NCI-H510A (cell line): Measurements from ENCODE around the gene ADM2.

Experiments used
- DNase-seq: peaks from one replicate; lab custom pipeline; 2025; lab: John Stamatoyannopoulos, UW

The ADM2 gene

DNA sequence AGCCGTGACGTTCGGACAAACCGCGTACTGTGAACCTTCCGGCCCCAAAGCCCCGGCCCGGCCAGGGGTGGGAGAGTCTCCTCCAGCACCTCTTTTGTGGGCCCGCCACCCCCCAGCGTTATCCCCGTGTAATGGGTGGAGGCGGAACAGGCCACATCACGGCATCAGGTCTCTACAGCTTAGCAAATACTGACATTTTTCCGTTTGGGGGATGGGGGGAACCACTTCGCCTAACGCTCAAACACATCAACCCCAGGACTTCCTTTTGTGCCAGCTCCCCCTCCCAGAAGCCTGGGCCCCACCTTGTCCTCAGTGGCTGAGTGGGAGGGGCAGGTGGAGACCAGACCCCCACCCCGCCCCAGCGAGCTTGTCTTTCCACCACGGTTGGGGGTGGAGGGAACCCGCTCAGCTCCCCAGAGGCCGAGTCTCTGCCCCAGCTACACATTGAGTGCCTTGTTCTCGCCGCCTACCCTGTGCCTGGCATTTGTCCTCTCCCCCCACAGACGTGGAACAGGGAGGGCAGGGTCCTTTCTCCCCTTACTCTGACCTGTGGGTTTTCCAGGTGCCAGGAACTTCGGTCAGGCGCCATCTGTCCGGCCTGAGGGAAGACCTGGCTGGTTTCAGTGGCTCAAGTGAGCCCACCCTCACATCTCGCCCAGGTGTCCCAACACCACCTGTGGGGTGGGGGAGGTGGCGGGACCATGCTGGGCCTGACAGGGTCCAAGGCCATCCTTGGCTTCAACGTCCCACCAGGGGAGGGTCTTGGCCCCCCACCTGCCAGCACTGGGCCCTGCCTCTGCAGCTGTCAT lies 36.1 kb upstream of the ADM2 start:
- no peak for DNase-seq

- DNase-seq: no peak
Measured at GRCh38 chr22:50445880-50446707, 35.2 kb upstream of the ADM2 start.

DNA sequence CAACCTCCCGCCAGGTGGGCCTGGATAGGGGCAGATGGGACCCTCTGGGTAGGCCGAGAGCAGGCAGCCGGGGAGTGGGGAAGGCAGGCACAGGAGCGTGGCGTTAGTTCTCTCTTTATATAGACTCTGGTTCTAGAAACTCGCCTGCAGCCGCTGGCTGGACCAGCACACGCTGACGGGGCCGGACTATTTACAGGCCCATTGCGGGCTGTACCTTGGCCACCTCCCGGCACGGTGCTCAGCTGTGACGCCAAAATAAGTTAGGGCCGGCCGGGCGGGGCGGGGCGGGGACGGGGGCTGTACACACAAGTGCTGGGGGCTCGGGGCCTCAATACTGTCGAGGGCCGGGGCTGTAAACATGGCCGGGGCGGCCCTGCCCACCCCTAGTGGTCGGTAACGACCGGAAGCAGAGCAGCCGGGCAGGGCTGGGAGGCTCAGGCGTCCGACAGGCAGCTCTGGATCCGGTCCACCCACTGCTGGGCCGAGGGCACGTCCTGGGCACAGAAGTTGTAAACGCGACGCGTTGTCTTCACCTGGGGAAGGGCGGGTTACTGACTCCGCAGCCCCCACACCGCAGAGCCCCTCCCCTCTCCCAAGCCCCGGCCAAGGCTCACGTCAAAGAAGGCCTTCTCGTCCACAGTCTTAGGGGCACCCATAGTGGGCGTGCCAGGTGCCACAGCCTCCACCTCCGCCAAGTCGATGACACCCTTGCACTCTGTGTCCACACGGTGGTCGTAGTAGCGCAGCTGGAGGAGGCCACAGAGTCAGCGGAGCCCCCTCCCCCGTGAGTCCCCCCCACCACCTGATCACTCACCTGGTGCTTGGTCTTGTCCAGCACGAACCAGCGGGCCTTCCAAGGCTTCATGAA lies 34.4 kb upstream of the ADM2 start:
- DNase-seq: no peak

DNA sequence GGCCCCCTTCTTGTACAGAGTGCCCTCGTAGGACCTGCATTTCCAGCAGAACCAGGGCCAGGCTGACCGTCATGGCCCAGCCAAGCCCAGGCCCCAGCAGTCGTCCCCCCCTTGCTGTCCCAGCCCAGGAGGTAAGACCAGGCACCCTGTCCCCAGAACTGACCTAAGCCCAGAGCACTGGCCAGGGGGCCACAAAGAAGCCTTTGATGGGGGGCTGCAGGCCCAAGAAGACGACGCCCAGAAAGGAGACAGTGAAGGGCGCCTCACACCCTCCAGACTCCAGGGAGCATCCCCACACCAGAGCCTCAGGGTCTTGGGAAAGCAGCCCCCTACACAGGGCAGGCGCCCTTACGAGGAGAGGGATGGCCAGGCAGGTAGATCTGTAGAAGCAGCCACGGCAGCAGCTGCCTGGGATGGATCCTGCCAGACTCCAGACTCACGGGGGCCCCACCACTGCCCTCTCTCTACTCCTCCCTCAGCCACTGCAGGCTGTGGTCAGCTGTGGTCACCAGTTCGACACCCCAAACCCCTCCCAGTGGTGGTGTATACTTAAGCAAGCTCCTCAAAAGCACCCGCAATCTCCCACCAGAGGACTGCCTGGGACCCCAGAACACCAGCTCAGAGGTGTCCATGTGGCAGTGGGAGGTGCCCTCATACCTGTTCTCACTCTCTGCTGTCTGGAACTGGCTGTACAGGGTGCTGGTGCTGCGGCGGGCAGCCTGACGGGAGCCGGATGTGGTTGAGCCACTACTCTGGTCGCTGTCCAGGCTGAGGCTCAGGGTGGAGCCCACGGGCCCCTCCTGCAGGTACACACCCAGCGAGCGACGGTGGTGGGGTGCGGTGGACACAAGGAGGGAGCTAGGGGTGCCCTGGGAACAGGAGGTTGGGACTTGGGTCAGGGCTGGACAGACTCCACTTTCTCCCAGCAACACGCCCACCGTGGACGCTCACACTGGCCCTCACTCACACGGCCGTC lies 33.5 kb upstream of the ADM2 start:
- DNase-seq: no peak

GRCh38 chr22:50452649-50453048 lies 28.7 kb upstream of the ADM2 start:
- DNase-seq: no peak

DNA sequence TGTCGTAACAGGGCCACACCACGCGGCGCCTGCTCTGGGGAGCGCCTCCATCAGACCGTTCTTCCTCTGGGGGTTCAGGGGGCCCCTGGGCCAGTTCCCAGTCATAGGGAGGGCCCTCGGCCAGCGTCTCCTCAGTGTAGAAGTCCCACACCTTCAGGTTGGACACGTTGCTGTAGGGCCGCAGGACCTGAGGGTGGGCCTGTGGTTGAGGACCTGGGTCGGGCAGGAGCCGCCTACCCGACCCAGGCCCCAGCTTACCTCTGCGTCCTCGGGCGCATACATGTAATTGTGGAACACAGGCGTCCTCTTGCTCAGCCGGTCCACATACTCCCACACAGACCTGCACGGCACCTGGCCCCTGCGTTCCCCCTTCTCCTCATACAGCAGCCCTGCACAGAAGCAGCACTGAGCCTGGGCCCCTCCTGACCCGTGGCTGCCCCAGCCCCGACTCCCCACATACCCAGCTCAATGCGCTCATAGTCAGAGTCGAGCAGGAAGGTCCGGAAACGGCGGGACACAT lies 26.7 kb upstream of the ADM2 start:
- no peak for DNase-seq

- DNase-seq: no peak
Measured at GRCh38 chr22:50455201-50455600, 26.1 kb upstream of the ADM2 start.

GRCh38 chr22:50456026-50456425 lies 25.3 kb upstream of the ADM2 start:
- DNase-seq: no peak

DNA sequence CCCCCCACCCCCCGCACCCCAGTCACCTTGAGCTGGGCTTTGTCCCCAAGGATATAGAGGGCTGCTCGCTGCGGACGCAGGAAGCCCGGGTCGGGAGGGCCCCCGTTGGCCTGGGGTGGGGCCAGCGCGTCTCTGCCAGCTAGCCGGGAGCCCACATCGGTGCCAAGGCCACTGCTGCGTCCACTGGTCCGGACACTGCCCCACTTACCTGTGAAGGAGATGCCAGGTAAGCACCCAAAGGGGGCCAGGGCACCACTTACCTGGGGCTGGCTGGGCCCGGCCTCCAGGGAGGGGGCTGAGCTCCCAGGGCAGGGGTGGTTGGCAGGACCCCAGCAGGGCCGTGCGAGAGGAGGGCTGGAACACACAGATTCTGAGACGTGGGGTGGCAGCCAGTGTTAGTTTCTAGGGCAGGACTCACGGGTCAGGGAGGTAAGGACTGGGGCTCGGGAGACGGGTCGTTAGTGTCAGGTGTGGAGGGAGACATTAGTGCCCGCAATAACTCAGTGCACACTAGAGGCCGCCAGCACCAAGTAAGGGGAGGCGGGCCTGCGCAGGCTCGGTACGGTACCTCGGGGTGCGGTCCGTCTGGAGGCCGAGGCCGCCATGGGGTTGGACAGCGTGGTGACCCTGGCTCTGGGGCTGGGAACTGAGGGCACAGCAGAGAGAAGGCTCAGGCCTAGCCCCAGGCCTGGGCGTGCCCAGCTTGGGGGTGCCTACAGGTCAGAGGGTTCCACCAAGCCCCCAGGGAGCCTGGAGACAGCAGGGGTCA lies 24.7 kb upstream of the ADM2 start:
- DNase-seq: no peak

DNA sequence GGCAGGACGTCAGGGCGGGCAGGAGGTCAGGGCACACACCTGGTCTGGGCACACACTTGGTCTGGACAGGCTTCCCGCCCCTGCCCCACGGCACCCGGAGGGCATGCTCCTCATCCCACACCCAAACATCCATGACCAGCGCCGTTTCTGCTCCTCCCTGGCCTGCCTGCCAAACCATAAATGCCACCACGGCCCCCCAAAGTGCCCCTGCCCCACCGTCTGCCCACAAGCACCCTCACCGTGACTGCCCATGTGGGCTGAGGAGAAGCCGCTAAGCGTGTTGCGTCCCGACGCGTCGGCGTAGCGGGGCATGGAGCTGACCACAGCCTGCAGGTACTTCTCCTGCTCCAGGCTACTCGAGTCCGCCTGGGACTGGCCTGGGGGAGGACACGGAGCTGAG lies 22.3 kb upstream of the ADM2 start:
- DNase-seq: no peak

- no peak for DNase-seq
Measured at GRCh38 chr22:50459496-50460140, 21.7 kb upstream of the ADM2 start.

GRCh38 chr22:50460938-50461337 lies 20.4 kb upstream of the ADM2 start:
- no peak for DNase-seq

GRCh38 chr22:50461536-50461935 lies 19.8 kb upstream of the ADM2 start:
- no peak for DNase-seq

- DNase-seq: no peak
Measured at GRCh38 chr22:50461979-50462540, 19.3 kb upstream of the ADM2 start.

DNA sequence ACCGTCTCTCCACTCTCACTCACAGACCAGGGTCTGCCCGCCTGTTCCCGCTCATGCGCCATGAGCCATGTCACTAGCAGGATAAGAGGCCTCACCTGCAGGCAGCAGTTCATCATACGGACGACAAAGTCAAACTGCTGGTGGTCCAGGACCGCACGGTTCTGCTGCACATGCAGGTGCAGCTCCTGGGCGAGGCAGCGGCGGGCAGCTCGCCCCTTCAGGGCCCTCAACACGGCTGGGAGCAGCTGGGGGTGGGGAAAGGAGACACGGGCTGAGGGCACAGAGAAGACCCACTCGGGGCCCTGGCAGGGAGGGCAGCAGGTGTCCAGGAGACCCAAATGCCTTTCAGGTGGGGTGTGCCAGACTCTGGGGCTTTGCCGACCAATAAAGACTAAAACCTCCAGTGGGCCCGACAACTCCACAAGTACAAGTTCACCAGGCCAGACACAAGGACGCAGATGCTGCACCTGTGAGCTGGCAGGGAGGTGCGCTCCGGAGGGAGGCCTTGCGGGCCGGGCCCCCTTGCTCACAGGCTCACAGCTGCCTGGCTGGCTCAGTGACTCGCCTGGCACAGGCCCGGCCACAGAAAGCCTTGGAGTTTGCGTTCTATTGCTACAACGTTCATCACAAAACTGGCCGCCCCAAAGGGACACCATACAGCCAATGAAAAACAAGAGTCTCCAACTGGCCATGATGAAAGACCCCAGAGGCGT lies 18.0 kb upstream of the ADM2 start:
- DNase-seq: no peak

DNA sequence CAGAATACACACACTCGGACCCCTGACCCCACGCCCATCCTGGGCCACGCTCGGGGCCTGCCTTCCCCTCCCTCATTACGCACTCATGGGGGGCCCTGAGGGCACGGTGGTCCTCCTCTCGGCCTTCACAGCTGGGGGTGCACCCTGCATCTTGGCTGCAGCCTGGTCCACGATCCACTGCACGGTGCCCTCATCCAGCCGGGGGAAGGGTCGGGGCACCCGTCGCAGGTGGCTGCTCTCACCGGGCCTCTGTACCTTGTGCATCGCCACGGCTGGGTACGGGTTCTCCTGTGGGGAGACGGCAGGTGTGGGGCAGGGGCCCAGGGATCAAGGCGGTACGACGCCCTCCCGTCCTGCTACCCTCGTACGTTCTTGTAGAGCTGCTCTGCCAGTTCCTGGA lies 16.9 kb upstream of the ADM2 start:
- DNase-seq: no peak

DNA sequence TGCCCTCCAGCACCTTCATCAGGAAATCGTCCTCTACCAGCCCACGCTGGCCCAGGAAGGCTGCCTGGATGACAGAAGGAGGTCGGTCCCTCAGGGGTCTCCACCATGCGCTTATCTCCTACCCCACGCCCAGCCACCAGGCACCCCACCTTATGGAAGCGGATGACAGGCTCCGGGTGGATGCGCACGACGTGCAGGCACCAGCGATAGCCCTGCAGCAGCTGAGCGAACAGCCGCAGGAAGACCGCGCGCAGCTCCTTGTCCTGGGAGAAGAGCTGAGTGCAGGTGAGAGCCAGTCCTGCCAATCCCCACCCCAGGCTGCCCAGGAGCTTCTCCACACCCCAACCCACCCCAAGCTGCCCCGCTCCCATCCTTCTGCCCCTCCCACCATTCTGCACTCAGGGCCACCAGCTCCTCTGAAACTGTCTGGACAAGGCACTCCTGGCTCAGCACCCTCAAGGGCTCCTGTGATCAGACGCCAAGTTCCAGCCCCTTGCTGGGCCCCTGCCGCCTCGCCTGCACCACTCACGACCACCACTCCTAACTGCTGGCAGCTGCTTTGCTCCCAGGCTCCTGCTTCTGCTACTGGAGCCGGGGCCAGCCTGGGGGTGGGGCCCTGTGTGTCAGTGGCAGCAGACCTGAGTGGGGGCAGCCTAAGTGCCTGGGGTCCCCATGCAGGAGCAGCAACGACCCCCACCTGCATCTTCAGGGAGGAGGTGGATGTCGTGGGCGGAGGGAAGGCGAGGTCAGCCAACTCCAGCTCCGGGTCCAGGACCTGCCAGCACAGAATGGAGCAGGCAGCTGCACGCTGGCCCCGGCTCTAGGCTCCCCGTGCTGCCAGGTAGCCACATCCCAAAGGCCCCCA lies 16.0 kb upstream of the ADM2 start:
- DNase-seq: no peak

- DNase-seq: no peak
Measured at GRCh38 chr22:50467341-50467740, 14.0 kb upstream of the ADM2 start.
